Occipital lobe (tissue), 2 donors: ENCODE results near the gene PRSS16. TPM values are rescaled to one million over a fixed set of nuclear protein-coding genes. Genes with fewer than 3 reads are reported as not detected.
A peak's percentile ranks its signal among the peaks of the same experiment; 100 is the strongest.
"Not testable (repeated sequence)": the region's sequence is repeated elsewhere in the genome, so short reads cannot be mapped to it uniquely, and the experiment has no call there.

Experiments used
- DNase-seq: peaks from one replicate; lab custom pipeline; 2025; lab: John Stamatoyannopoulos, UW
- total RNA-seq: library from RNA; depleted of rRNA; stranded (reverse); fragments of >200 nt; gene quantifications from one replicate; pipeline ENCODE4 v1.2.3, GENCODE V29; 2014

PRSS16 gene
- total RNA-seq, 1 donor from 2014 or later, result not detected

GRCh38 chr6:27242589-27243265 lies 4.8 kb upstream of the PRSS16 start:
- no peak for DNase-seq

- no peak for DNase-seq
Measured at GRCh38 chr6:27248783-27249182, 1.3 kb downstream of the PRSS16 start.

- DNase-seq, result no peak
Measured at GRCh38 chr6:27250277-27251111, 3.0 kb downstream of the PRSS16 start.

- DNase-seq, result peak; percentile 55
Measured at GRCh38 chr6:27251112-27251605, 3.7 kb downstream of the PRSS16 start.

- peak; percentile 47 for DNase-seq
Measured at GRCh38 chr6:27251606-27252251, 4.2 kb downstream of the PRSS16 start.

GRCh38 chr6:27254566-27254965 lies 7.1 kb downstream of the PRSS16 start:
- DNase-seq, result no peak

- no peak for DNase-seq
Measured at GRCh38 chr6:27255866-27256265, 8.4 kb downstream of the PRSS16 start.

GRCh38 chr6:27260369-27260768 lies 12.9 kb downstream of the PRSS16 start:
- no peak for DNase-seq

- DNase-seq, result no peak
Measured at GRCh38 chr6:27260836-27261375, 13.4 kb downstream of the PRSS16 start.

GRCh38 chr6:27263886-27264285 lies 16.4 kb downstream of the PRSS16 start:
- DNase-seq, result no peak

GRCh38 chr6:27267003-27267402 lies 19.5 kb downstream of the PRSS16 start:
- DNase-seq, result not testable (repeated sequence)

- no peak for DNase-seq
Measured at GRCh38 chr6:27267857-27268434, 20.4 kb downstream of the PRSS16 start.

GRCh38 chr6:27268803-27269202 lies 21.3 kb downstream of the PRSS16 start:
- no peak for DNase-seq

GRCh38 chr6:27273783-27274182 lies 26.3 kb downstream of the PRSS16 start:
- no peak for DNase-seq

- no peak for DNase-seq
Measured at GRCh38 chr6:27275025-27275956, 27.8 kb downstream of the PRSS16 start.

- no peak for DNase-seq
Measured at GRCh38 chr6:27279513-27280063, 32.1 kb downstream of the PRSS16 start.

GRCh38 chr6:27280064-27280539 lies 32.6 kb downstream of the PRSS16 start:
- DNase-seq, result no peak

- DNase-seq, result no peak
Measured at GRCh38 chr6:27280540-27281000, 33.1 kb downstream of the PRSS16 start.

- no peak for DNase-seq
Measured at GRCh38 chr6:27281105-27281539, 33.6 kb downstream of the PRSS16 start.

- no peak for DNase-seq
Measured at GRCh38 chr6:27281569-27281968, 34.1 kb downstream of the PRSS16 start.
